IPS-18c (cell line): ENCODE measurements around the gene TFAP2D.

Experiments used
- H3K4me3 ChIP-seq: 2 replicates; pipeline ENCODE4 v1.7.0; 2013; ENCODE audit warnings: low read depth, mild to moderate bottlenecking, low read length, moderate library complexity; ENCODE audit not compliant: insufficient read depth
- H3K9me3 ChIP-seq: one replicate; pipeline ENCODE4 v1.6.1; 2013; ENCODE audit warnings: mild to moderate bottlenecking, low read length, moderate library complexity; ENCODE audit not compliant: control insufficient read depth, insufficient read depth

The TFAP2D gene

DNA sequence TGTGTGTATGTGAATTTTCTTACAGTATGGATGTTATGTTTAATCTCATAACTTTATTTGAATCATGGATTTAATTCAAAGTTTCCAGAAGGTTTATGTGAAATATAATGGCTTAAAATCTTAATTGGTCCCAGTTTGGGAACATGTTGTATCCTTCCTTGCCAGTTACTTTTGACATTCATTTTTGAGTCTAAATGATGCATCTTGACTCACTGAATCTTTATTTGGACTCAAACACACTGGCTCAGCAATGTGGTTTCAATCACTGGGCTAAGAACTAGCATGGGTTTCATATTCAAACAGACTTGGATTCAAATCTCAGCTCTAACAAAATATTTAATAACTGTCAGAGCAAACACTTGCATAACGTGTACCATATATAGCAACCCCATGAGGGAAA, 79.4 kb downstream of the TFAP2D start:
- Histone ChIP-seq H3K4me3 (no peak overlapping the region), H3K9me3 (no peaks in the 10 kb centered on the region)

DNA sequence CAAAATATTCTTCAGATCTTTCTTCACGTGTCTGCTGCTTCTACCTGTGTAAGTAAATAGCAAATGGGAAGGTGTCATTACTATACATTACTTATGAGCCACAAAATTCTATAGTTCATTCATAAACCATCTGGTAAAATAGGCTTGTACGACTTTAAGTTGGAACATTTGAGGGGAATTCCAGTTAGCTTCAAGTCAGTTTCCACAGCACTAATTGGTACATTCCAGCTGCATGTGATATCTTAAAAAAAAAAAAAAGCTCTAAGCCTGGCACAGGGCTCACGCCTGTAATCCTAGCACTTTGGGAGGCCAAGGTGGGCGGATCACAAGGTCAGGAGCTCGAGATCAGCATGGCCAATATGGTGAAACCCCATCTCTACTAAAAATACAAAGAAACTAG, 82.2 kb downstream of the TFAP2D start:
- Histone ChIP-seq H3K4me3 (no peak overlapping the region), H3K9me3 (no peaks in the 10 kb centered on the region)

DNA sequence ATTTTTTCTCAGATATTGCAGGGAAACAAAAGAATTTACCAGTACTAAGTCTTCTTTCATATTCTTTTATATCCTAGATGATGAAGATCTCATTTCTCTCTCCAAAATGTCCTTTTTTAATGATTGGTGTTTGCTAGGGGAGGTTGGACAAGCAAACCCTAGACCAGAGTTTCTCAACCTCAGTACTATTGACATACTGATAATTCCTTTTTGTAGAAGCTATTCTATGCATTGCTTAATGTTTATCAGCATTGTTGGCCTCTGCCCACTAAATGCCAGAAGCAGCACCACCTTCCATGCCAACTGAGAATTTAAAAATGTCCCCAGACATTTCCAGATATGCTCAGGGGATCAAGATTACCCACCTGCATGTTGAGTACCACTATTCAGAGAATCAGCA, 91.0 kb downstream of the TFAP2D start:
- Histone ChIP-seq H3K4me3 (no peak overlapping the region), H3K9me3 (no peaks in the 10 kb centered on the region)

DNA sequence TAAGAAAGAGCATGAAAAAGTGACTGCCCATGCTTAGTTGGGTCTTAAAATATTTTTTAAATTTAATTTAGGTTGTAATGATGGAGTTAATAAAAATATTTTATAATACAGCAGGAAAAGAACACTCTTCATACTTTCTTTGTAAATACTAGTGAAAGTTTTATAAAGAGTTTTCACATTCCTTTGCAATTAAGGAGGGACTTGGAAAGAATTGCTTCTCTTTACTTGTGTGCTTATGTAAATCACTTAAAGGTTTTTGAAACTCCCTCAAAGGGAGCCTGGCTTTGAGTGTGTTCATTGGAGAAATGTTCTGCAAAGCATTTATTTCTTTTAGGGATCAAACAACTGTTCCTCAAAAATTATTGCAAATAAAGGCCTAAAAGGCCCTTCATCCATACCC, 93.7 kb downstream of the TFAP2D start:
- Histone ChIP-seq H3K4me3 (no peak overlapping the region), H3K9me3 (no peaks in the 10 kb centered on the region)

DNA sequence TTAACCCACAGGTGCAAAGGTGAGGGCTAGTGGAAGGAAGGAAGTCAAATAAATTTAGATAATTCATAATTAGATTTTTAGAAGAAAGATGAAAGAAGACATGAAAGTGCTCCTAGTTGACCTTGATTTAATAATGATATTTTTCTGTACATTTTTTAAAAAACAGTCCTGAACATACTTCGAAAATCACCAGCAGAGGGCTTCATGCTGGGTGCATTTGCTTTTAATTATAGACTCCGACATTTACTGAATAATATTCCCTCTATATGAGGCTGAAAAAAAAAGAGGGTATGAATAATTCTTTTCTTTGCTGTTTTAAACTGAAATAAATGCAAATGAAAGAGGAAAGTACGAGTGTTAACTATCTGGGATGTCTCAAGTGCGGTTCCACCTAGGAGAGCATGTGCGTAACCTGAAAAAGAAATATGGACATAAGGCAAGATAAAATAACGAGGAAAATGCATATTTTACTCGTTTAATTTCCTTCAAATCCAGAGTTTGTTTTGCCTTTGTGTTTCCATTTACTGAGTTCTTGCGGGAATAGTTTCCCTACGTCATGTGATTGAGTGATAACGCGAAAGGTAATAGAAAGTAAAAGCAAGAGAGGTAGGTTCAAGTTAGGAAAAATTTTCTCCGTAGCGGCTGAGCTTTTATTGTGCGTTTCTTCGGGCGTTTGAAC, 102.2 kb downstream of the TFAP2D start:
- no peaks in the 10 kb centered on the region for H3K9me3 ChIP-seq
- no peak overlapping the region; the same call in 1 of the 2 replicates for H3K4me3 ChIP-seq

DNA sequence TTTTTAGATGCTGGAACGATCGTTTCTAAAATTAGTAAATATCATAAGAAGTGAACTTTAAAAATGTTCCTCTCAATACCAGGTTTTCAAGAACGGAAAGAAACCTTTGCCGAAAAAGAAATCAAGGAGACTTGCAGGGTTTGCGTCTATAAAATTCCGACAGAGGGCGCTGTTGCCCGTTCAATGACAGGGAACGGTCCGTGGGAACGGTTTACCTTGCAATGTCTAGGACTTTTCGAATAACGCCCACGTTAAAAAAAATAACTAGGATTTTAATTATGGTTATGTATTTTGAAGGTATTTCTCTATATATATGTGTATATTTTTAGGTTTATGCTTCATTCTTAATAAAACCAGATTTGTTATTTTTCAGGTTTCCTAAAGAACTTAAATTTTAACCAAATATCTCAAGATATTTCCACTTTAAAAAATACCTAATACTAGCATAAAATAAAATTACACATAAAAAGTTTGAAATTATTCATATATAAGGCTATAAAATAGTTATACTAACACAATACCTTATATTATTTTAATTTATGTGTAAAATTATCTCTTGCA, 102.9 kb downstream of the TFAP2D start:
- no peak overlapping the region; the same call in 1 of the 2 replicates for H3K4me3 ChIP-seq
- H3K9me3 ChIP-seq = no peaks in the 10 kb centered on the region

DNA sequence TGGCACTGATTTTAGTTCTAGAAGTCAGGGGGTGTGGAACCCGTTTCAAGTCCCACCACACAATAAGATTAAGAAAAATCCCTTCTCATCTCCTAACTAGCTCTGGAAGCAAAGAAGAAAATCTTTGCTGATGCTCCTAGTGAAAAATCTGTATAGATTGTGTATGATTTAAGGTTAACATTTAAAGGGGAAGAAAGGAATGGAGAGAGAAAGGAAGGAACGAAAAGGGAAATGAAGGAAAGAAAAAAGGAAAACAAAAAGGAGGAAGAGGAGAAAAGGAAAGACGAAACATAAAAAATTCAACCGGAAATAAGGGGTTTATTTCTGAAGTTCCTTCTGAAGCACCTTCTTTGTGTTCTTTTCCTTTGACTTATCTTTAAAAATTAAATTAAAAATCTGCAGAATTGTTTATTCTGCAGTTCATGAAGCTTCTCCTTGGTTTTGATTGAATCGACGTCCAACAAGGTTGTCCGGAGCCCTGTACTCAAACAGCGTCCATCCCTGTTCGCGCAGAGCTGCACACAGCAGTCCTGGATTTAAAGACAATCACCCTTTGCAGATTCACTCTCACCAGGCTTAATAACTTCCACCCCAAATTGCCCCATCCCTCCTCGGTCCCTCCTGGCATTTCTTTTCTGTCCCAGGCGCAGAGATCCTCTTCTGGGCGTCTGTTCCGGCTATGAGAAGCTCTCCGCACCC, 103.8 kb downstream of the TFAP2D start:
- H3K9me3 ChIP-seq = no peaks in the 10 kb centered on the region
- H3K4me3 ChIP-seq = no peak overlapping the region

DNA sequence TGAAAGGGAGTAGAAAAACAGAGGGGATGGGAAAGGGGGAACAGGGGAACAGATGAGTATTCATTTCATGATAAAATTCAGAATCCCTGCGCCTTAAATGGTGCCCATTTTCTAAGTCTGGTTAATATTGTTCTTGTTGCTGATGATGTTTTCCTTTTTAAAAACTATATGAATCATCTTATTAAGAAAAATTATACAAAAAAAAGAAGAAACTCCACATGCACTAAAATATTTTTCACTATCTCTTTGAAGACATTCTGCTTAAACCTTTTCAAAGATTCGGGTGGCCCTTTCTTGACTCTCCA, 104.3 kb downstream of the TFAP2D start:
- no peak overlapping the region for H3K4me3 ChIP-seq
- H3K9me3 ChIP-seq = no peaks in the 10 kb centered on the region

DNA sequence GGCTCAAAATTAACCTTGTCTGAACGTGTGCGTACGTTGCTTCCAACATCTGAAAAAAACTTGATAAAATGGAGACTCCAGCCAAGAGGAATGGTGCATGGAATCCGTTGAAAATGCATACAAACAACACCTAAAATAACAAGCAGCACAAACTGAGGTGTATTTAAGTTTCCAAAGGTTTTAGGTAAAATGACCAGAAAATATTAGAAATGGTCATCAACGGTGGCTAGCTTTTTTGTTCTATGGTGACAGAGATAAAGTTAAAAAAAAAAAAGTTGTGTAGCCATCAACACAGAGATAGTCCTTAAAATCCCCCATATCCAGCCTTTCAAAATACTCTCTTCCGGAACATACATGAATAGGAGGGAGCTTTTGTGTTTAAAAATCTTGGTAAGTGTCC, 104.7 kb downstream of the TFAP2D start:
- H3K9me3 ChIP-seq = no peaks in the 10 kb centered on the region
- H3K4me3 ChIP-seq = no peak overlapping the region

DNA sequence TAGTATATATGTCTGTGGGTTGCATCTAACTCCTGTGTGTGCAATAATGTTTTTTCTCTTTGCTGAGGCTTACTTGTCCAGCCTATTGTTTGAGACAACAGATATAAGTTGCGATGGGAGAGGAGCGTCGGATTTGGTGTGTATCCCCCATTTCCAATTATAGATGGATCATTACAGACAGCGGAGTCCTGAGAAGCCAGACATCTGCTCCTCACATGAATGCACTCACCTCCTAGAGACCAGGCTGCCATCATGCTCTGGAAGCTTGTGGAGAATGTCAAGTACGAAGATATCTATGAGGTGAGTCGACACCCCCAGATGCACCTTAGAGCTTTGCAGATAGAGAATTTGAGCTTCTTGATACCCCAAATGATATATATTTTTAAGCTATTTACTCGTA, 105.3 kb downstream of the TFAP2D start, which contains the start of gene TFAP2B:
Gene TFAP2B (plus strand): TSS at position 199 of the 400 bp plus-strand sequence. CDS start 21 bp downstream, at position 220.
- Histone ChIP-seq H3K4me3 (peak within 1 kb of the TSS; percentile 49; the same call in 1 of the 2 replicates), H3K9me3 (no peaks in the 10 kb centered on the region)

DNA sequence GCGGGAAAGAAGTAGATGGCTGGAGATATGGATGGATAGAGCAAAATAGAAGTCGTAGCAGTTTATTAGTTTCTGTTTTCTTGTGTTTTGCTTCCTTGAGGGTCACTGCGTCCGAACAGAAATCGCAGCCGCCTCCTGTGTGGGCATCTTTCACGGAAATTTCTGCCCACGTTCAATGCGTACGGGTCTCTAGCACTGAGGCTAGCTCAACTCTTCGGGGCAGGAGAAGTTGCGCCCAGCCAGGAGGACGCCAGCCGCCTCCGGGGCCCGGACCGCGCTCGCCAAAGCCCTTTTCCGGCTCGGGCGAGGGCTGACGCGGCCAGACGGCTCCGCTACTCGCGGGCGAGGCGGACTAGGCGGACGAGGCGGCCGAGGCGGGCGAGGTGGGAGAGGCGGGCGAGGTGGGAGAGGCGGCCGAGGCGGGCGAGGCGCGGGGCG, 106.2 kb downstream of the TFAP2D start:
- peak overlapping the region; percentile 49; the same call in 1 of the 2 replicates for H3K4me3 ChIP-seq
- no peaks in the 10 kb centered on the region for H3K9me3 ChIP-seq

DNA sequence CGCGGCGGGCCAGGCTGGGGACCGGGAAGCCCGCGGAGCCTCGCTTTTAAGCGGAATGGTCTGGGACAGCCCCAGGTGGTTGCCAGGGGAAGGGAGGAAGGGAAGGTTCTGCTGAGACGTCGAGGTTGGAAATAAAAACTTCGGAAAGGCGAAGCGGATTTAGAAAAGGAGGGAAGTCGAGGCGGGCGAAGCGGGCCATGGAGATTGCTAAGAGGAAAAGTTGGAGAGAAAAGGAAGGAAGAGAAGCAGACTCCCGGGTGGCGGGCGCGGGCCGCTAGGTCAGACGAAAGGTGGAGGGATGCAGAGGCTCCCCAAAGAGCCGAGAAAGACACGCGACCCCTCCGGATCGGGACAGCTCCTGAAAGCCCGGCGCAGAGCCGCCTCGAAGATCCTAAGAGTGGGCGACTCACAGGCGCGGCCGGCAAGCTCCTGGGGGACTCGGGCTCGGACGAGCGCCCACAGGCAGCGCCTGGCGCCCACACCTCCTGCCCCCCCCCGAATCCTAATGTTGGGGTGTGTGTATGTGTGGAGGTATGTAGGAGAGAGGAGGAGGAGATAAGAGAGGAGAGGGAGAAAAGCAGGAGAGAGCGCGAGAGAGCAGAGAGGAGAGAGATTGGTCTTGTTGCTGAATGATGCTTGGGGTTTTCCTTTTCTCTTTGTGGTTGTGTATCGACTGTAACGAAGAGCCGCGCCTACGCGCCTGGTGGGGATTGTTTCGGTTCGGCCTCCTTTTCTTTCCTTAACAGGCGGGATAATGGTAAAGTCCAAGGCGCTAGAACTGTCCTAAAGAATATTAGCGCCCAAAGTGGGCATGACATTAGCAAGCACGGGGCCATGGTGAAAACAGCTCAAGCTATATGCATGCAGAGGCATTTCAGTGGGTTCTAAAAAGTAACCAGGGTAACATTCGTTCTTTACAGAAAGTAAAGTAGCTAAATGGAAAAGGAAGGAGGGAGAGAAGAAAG, 106.9 kb downstream of the TFAP2D start:
- H3K4me3 ChIP-seq = peak overlapping the region; percentile 49; the same call in 1 of the 2 replicates
- H3K9me3 ChIP-seq = no peaks in the 10 kb centered on the region

DNA sequence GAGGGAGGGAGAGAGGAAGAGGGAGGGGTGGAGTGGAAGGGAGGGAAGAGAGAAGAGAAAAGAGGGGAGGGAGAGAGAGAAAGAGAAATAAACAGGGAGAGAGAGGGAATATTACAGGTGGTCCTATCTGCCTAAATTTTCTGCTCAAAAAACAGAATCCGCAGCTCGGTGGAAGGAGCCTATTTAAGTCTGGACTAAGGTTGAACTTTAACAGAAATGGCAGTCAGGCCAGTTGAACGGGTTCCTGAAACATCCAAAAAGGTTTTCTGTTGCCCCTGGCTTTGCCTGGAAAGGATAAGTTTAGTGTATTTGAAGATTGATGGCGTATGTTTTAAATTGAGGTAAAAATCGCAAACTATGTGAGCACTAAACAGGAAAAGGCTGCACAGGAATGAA, 107.5 kb downstream of the TFAP2D start:
- Histone ChIP-seq H3K4me3 (no peak overlapping the region; the same call in 1 of the 2 replicates), H3K9me3 (no peaks in the 10 kb centered on the region)

DNA sequence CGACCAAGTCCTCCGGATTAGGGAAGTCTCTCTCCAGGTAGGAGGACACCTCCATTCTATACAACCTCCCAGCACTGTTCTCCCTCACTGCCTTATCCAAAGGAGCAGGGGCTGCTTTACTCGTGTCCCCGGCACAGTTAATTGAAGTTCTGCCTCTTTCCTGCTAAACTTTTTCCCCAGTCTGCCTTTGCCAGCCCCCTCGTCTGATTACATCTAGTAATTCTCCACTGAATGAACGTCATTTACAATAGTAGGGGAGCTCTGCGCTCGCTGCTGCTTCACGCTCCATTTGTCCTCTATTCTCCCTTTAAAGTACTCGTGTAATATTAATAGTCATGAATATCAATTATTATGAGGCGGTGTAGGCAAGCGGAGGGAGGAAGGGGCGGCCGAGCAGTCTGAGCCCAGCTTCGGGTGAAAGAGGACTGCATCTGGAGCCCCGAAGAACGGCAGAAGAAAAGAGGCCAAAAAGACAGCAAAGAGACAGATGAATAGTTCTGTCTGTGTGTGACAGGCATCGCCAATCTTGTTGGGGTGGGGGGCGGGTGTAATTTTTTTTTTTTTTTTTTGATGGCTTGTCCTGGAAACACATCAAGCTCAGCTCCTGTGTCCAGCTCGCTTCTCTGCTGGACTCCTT, 108.2 kb downstream of the TFAP2D start:
- Histone ChIP-seq H3K4me3 (no peak overlapping the region; the same call in 1 of the 2 replicates), H3K9me3 (no peaks in the 10 kb centered on the region)

DNA sequence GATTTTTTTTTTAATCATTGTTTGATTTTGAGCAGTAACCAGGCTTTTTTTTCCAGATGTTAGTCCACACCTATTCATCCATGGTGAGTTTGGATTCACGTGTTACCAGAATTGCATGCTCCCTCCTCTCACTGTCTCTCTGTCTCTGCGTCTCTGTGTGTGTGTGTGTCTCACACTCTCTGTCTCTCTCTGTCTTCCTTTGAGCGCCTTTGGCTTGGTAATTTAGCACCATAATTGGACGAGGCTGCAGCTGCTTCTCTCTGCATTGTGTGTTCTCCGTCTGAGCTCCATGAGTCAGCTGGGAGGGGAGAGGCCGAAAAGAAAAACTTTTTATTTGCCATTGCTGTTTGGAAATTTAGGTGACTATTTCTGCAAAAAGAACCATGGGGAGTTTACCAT, 108.8 kb downstream of the TFAP2D start:
- no peaks in the 10 kb centered on the region for H3K9me3 ChIP-seq
- H3K4me3 ChIP-seq = no peak overlapping the region
